Stimulated activated naive CD4-positive, alpha-beta T cell (primary cell): ENCODE data around the gene TIMM44.
"Not testable (repeated sequence)": the region's sequence is repeated elsewhere in the genome, so short reads cannot be mapped to it uniquely, and the experiment has no call there.

Experiments
- DNase-seq, 6 experiments: peaks; one replicate each; lab custom pipeline; 2025; lab: John Stamatoyannopoulos, UW

TIMM44 gene

GRCh38 chr19:7900931-7901330 lies 42.5 kb downstream of the TIMM44 start:
- DNase-seq, result no peak

- DNase-seq, result no peak
These were observed 43.0 kb downstream of the TIMM44 start for GRCh38 chr19:7900401-7900870.

- no peak for DNase-seq
These were observed 43.6 kb downstream of the TIMM44 start for GRCh38 chr19:7899751-7900378.

GRCh38 chr19:7898967-7899366 lies 44.5 kb downstream of the TIMM44 start:
- no peak for DNase-seq

- no peak for DNase-seq
These were observed 46.2 kb downstream of the TIMM44 start for GRCh38 chr19:7897292-7897691.

GRCh38 chr19:7895565-7895964 lies 47.9 kb downstream of the TIMM44 start:
- DNase-seq, result no peak

GRCh38 chr19:7894612-7895309 lies 48.7 kb downstream of the TIMM44 start:
- DNase-seq, result no peak

GRCh38 chr19:7893362-7894101 lies 49.9 kb downstream of the TIMM44 start:
- DNase-seq, result not testable (repeated sequence)

- DNase-seq, result no peak
These were observed 54.6 kb downstream of the TIMM44 start for GRCh38 chr19:7888826-7889217.

- peak in 1 of 6 experiments; percentile 13 for DNase-seq
These were observed 55.2 kb downstream of the TIMM44 start, which contains the start of gene LRRC8E for GRCh38 chr19:7888145-7888825. TSS of gene LRRC8E (plus strand) at chr19:7888510. CDS start at chr19:7895604, 7,094 bp downstream.

- no peak for DNase-seq
These were observed 55.9 kb downstream of the TIMM44 start for GRCh38 chr19:7887408-7888144.

GRCh38 chr19:7885818-7886217 lies 57.6 kb downstream of the TIMM44 start:
- no peak for DNase-seq

- DNase-seq, result no peak
These were observed 59.5 kb downstream of the TIMM44 start for GRCh38 chr19:7883796-7884570.

- no peak for DNase-seq
These were observed 60.4 kb downstream of the TIMM44 start for GRCh38 chr19:7883105-7883504.

- no peak for DNase-seq
These were observed 61.6 kb downstream of the TIMM44 start for GRCh38 chr19:7881910-7882309.

GRCh38 chr19:7879836-7880235 lies 63.6 kb downstream of the TIMM44 start:
- no peak for DNase-seq

- DNase-seq, result no peak
These were observed 64.2 kb downstream of the TIMM44 start for GRCh38 chr19:7879111-7879807.

- no peak for DNase-seq
These were observed 66.1 kb downstream of the TIMM44 start for GRCh38 chr19:7877249-7877836.
